ENCODE results near the gene TMEM178B.

DNA sequence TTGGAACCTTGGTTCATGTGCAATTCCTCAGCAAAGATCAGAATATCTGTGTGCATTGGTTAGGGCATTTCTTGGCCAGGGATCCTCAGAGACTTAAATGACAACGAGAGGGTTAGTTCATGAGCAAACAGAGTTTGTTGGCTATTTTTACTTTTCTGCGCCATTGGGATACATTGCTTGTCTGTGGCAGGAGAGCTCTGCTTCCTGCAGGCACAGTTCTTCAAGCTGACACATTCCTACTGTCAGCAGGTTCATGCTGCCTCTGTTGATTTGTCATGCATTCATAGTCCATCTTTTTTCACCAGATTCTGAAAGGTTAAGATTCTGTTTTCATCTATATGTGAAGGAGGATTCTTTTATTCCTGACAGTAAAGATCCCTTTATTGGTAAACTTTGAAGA is 139.4 kb downstream of the TMEM178B start:
- TF ChIP-seq RAD21 (IDR thresholded peaks at IDR 0.05; ENCODE audit: low read length) (no peak), RXRA (IDR thresholded peaks at IDR 0.05; ENCODE audit: borderline replicate concordance, low read depth) (no peak)
- TF ChIP-seq, protein P1, sequence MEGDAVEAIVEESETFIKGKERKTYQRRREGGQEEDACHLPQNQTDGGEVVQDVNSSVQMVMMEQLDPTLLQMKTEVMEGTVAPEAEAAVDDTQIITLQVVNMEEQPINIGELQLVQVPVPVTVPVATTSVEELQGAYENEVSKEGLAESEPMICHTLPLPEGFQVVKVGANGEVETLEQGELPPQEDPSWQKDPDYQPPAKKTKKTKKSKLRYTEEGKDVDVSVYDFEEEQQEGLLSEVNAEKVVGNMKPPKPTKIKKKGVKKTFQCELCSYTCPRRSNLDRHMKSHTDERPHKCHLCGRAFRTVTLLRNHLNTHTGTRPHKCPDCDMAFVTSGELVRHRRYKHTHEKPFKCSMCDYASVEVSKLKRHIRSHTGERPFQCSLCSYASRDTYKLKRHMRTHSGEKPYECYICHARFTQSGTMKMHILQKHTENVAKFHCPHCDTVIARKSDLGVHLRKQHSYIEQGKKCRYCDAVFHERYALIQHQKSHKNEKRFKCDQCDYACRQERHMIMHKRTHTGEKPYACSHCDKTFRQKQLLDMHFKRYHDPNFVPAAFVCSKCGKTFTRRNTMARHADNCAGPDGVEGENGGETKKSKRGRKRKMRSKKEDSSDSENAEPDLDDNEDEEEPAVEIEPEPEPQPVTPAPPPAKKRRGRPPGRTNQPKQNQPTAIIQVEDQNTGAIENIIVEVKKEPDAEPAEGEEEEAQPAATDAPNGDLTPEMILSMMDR (IDR thresholded peaks at IDR 0.05): no peak

Data from SK-N-SH (cell line).